ENCODE results near the gene DOC2A.
"Not testable (repeated sequence)": the region's sequence is repeated elsewhere in the genome, so short reads cannot be mapped to it uniquely, and the experiment has no call there.

The DOC2A gene

DNA sequence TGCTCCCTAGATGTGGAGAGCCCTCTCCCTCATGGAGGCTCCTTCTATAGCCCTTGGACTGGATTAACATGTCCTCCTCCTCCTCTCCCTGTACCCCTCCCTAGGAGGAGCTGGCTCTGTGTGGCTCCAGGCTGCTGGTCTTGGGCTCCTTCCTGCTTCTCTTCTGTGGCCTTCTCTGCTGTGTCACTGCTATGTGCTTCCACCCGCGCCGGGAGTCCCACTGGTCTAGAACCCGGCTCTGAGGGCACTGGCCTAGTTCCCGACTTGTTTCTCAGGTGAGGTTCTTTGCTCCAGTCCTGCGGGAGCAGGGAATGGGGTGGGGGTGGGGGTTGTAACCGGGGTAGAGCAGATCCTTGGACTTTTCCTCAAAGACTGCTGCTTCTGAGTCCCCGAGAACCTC lies 39.5 kb downstream of the DOC2A start:
- no peak for DNase-seq

- DNase-seq, result no peak
Measured at GRCh38 chr16:29968205-29968604, 42.6 kb downstream of the DOC2A start.

DNA sequence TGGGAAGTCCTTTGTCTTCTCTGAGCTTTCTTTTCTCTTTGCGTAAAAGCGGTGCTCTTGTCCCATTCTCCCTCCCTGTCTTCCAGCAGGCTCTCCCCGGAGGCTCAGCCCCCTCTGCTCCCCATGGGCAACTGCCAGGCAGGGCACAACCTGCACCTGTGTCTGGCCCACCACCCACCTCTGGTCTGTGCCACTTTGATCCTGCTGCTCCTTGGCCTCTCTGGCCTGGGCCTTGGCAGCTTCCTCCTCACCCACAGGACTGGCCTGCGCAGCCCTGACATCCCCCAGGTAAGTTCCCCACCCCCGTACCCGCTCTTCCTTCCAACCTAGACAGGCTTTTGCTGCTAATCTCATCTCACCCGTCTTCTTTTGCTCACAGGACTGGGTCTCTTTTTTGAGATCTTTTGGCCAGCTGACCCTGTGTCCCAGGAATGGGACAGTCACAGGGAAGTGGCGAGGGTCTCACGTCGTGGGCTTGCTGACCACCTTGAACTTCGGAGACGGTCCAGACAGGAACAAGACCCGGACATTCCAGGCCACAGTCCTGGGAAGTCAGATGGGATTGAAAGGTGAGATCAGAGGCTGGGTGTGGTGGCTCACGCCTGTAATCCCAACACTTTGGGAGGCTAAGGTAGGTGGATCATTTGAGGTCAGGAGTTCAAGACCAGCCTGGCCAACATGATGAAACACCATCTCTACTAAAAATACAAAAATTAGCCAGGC lies 47.6 kb downstream of the DOC2A start:
- DNase-seq, result peak; percentile 24 to 46 (median 24)

- peak; percentile 86 to 94 (median 89) for DNase-seq
Measured at GRCh38 chr16:29962344-29962994, 48.4 kb downstream of the DOC2A start.

DNA sequence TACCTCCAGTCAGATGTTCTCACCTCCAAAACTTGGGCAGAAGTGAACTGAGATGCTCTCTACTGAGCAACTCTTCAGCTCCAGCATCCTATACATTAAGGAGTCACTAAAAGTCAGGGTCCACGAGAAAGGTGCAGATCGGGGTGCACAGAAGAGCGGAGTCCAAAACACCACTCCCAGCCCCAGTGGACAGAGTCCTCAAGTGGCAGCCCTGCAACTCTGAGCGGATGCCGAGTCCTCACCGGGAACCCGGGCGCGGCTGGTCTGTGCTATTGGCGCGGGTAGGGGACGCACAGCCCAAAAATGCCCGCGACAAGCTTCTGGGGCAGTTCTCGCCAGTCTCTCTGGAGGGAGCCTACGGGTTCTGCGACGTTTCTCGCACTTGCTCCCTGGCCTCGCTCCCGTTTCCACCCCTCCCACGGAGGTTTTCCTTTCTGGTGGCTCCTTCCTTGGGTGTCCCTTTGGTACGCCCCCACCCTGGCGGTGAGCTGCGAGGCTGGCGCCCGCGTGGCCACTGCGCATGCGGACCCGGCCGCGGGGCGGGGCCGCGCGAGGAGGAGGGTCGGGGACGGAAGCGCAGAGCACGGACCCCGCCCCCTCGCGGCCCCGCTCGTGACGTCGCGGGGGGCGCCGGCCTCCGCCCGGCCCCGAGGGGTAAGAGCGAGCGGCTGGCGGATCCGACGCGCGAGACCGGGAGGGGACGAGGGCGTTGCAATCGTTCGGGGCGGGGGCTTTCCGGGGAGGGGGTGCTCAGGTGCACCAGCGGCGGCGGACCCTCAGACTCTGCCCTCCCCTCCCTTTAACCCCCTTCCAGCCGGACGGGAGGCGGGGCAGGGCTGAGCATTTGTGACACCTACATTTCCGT lies 49.1 kb downstream of the DOC2A start, which contains the start of gene TMEM219:
TSS of gene TMEM219 (plus strand) at position 601 of the 865 bp plus-strand sequence. CDS start 1,065 bp downstream, outside the sequence.
- peak; percentile 96 to 99 (median 98) for DNase-seq

DNA sequence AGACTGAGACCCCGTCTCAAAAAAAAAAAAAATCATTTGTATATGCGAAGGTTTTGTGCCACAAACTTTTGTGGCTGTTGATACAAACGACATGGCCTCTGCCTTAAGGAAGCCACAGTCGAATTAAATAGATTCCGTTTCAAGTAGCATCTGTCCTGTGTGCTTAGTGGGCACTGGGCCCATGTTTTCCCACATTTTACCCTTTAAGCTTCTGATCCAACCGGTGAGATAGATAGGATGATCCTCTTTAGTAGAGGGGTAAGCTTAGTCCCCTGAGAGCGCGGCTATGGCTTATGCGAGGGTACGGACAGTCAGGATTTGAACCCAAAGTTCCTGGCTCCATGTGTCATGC lies 49.7 kb downstream of the DOC2A start:
- DNase-seq, result no peak

DNA sequence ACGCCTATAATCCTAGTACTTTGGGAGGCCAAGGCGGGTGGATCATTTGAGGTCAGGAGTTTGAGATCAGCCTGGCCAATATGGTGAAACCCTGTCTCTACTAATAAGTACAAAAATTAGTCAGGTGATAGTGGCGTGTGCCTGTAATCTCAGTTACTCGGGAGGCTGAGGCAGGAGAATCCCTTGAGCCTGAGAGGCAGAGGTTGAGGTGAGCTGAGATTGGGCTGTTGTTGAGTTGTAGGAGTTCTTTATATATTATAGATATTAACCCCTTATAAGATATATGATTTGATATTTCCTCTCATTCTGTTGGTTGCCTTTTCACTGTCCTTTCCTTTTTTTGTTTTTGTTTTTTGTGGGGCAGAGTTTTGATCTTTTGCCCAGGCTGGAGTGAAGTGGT lies 51.0 kb downstream of the DOC2A start:
- not testable (repeated sequence) for DNase-seq

- DNase-seq, result no peak
Measured at GRCh38 chr16:29959293-29959692, 51.5 kb downstream of the DOC2A start.

DNA sequence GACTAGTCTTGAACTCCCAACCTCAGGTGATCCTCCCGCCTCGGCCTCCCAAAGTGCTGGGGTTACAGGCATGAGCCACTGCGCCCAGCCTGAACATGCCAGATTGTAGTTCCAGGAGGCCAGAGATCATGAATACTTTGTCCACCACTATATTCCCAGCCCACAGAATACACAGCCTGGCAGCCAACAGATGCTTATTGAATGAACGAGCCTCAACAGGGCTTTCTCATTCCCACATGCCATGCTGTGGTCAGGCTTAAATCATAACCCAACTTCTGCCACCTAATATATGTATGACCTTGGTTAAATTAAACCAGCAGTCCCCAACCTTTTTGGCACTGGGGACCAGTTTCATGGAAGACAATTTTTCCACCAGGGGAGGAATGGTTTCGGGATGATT lies 52.1 kb downstream of the DOC2A start:
- no peak for DNase-seq

Measured in suppressor macrophage treated with lipopolysaccharide for 1 hour (primary cell).